Esophagus muscularis mucosa (tissue), 3 donors: ENCODE data around the gene LIN7C.

Experiments used
- POLR2A ChIP-seq: fragments of 450-650 bp; IDR thresholded peaks from one replicate; pipeline ENCODE4 v1.6.1; 2017; ENCODE audit warnings: antibody characterized with exemption, moderate library complexity, mild to moderate bottlenecking, low read depth
- POLR2AphosphoS5 ChIP-seq, 2 donors: sonication (generic); formaldehyde crosslinking; IDR thresholded peaks; one replicate each; pipeline ENCODE4 v1.6.1; 2017; ENCODE audit warnings: antibody characterized with exemption in 2 of 2
- TF ChIP-seq, protein P1 (sequence below), 3 experiments: fragments of 200-600 bp in 2 of 3; fragments of 450-650 bp in 1 of 3; sonication (generic) in 2 of 3; IDR thresholded peaks; one replicate each; pipeline ENCODE4 v1.5.1; 2017 to 2019; ENCODE audit warnings: antibody characterized with exemption in 3 of 3, mild to moderate bottlenecking in 2 of 3, moderate library complexity in 1 of 3

DNA sequence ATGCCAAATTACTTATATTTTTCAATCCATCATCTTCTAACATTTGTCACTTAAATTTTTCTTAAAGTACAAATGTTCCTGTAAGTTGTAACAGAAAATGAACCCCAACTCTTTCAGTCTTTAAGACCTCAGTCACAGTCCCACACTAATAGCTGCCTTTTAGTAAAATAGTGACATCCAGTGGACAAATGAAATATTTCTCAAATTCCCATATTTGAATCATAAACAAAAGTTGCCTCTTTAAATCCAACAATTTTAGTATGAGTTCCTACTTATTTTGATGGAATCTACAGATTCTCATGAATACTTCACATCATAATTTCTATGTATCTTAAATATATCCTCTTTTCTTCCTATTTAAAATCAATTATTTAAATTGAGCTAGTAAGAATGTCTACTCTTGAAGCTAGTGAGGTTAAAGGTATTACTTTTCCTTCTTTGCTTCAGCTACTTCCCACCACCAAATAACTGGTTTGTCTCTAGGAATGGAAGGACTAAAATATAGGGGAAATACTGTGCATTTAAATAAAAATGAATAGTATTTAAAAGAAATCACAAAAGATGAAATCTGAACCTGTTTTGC, 9.2 kb downstream of the LIN7C start:
- TF ChIP-seq, protein P1, sequence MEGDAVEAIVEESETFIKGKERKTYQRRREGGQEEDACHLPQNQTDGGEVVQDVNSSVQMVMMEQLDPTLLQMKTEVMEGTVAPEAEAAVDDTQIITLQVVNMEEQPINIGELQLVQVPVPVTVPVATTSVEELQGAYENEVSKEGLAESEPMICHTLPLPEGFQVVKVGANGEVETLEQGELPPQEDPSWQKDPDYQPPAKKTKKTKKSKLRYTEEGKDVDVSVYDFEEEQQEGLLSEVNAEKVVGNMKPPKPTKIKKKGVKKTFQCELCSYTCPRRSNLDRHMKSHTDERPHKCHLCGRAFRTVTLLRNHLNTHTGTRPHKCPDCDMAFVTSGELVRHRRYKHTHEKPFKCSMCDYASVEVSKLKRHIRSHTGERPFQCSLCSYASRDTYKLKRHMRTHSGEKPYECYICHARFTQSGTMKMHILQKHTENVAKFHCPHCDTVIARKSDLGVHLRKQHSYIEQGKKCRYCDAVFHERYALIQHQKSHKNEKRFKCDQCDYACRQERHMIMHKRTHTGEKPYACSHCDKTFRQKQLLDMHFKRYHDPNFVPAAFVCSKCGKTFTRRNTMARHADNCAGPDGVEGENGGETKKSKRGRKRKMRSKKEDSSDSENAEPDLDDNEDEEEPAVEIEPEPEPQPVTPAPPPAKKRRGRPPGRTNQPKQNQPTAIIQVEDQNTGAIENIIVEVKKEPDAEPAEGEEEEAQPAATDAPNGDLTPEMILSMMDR (IDR thresholded peaks at IDR 0.05): peak; percentile 35 to 53 (median 52)
- no peak for TF ChIP-seq POLR2A
- no peak for TF ChIP-seq POLR2AphosphoS5 (IDR thresholded peaks at IDR 0.05)
